HG02678 (cell line): Measurements from ENCODE around the gene DVL1.

Source experiments
- ATAC-seq: cut with Tn5 transposase; IDR thresholded peaks from one replicate; pipeline ENCODE4 v1.9.1; 2021; ENCODE audit warnings: mild to moderate bottlenecking, moderate library complexity; ENCODE audit not compliant: unreplicated experiment

The DVL1 gene

GRCh38 chr1:1285611-1286311, 63.5 kb downstream of the DVL1 start:
- no peak for ATAC-seq
